Esophagus muscularis mucosa (tissue), 4 donors: ENCODE measurements around the gene AKAP12. TPM values are rescaled to one million over a fixed set of nuclear protein-coding genes. Genes with fewer than 3 reads are reported as not detected.
A peak's percentile ranks its signal among the peaks of the same experiment; 100 is the strongest.
"Not testable (repeated sequence)": the region's sequence is repeated elsewhere in the genome, so short reads cannot be mapped to it uniquely, and the experiment has no call there.

Experiments used
- DNase-seq: peaks from one replicate; pipeline ENCODE4 v3.0.0-alpha.2; 2017; ENCODE audit errors: extremely low spot score
- H3K27ac ChIP-seq, 4 donors: fragments of 200-600 bp; sonication (generic); replicated peaks in 1 of 4; 1 replicate in 3 of 4; 2 replicates in 1 of 4; pipeline ENCODE4 v1.5.1; 2016 to 2019; ENCODE audit warnings: mild to moderate bottlenecking in 1 of 4
- H3K27me3 ChIP-seq, 4 donors: fragments of 200-600 bp; sonication (generic); one replicate each; pipeline versions ENCODE4 v1.5.1 to v1.6.0; 2016 to 2019
- H3K36me3 ChIP-seq, 4 donors: fragments of 200-600 bp; sonication (generic); one replicate each; pipeline ENCODE4 v1.5.1; 2016 to 2019
- H3K4me1 ChIP-seq, 4 donors: fragments of 200-600 bp; sonication (generic); one replicate each; pipeline ENCODE4 v1.5.1; 2016 to 2019
- H3K4me3 ChIP-seq, 4 donors: fragments of 200-600 bp; sonication (generic); 1 replicate in 2 of 4; 2 replicates in 2 of 4; pipeline ENCODE4 v1.5.1; 2016 to 2019; ENCODE audit warnings: mild to moderate bottlenecking in 4 of 4, moderate library complexity in 1 of 4
- H3K9me3 ChIP-seq, 4 donors: fragments of 200-600 bp; sonication (generic); 1 replicate in 3 of 4; 2 replicates in 1 of 4; pipeline ENCODE4 v1.5.1; 2016 to 2019
- EP300 ChIP-seq: sonication (generic); formaldehyde crosslinking; IDR thresholded peaks from one replicate; pipeline ENCODE4 v1.6.1; 2017; ENCODE audit warnings: antibody characterized with exemption
- POLR2A ChIP-seq: fragments of 450-650 bp; IDR thresholded peaks from one replicate; pipeline ENCODE4 v1.6.1; 2017; ENCODE audit warnings: antibody characterized with exemption, moderate library complexity, mild to moderate bottlenecking, low read depth
- POLR2AphosphoS5 ChIP-seq, 2 donors: sonication (generic); formaldehyde crosslinking; IDR thresholded peaks; one replicate each; pipeline ENCODE4 v1.6.1; 2017; ENCODE audit warnings: antibody characterized with exemption in 2 of 2
- WGBS: methylation state at CpG from one replicate; pipeline ENCODE4 v1.1.5; 2018; 5-methylcytosine and 5-hydroxymethylcytosine counted together
- intact Hi-C: fragments of 100-400 bp; cut with DNase I; formaldehyde crosslinking; loops from one replicate; pipeline ENCODE4 v1.15.1; 2023
- total RNA-seq, 4 donors: library from RNA; depleted of rRNA; stranded (reverse); fragments of >200 nt; gene quantifications; one replicate each; pipeline versions ENCODE4 v1.1.0 to v1.2.1, GENCODE V29; 2016
- TF ChIP-seq, protein P1 (sequence below), 3 experiments: fragments of 200-600 bp in 2 of 3; fragments of 450-650 bp in 1 of 3; sonication (generic) in 2 of 3; IDR thresholded peaks; one replicate each; pipeline ENCODE4 v1.5.1; 2017 to 2019; ENCODE audit warnings: antibody characterized with exemption in 3 of 3, mild to moderate bottlenecking in 2 of 3, moderate library complexity in 1 of 3

Gene AKAP12
- total RNA-seq, 4 donors from 2014 or later, result 108 to 215 (median 187) TPM

DNA sequence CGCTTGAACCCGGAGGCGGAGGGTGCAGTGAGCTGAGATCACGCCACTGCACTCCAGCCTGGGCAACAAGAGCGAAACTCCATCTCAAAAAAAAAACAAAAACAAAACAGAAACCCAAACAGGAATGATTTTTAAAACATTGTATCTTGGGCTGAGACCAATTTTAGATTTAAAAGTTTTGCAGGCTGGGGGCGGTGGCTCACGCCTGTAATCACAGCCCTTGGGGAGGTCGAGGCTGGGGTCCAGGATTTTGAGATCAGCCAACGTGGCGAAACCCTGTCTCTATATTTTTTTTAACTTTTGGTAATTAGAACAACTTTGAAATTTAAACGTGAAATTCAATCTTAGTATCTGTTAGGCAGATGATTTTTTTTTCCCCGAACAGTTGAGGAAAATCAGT, 70.5 kb downstream of the AKAP12 start:
- WGBS, result 83% methylated on average over 12 of the region's 12 CpGs
- Histone ChIP-seq H3K9me3 (no peaks in the 10 kb centered on the region), H3K27ac (peak overlapping the region in 1 of 4 donors; percentile 4), H3K27me3 (no peaks in the 10 kb centered on the region), H3K36me3 (peaks cover 0 to 17% (median 4%) of the 10 kb centered on the region in 4 donors), H3K4me3 (no peak overlapping the region), H3K4me1 (peaks cover 7 to 44% (median 34%) of the 10 kb centered on the region in 4 donors)
- intact Hi-C loops, result no loop called here
- no peak for DNase-seq
- TF ChIP-seq POLR2A, result no peak
- no peak for TF ChIP-seq EP300
- no peak for TF ChIP-seq POLR2AphosphoS5 (IDR thresholded peaks at IDR 0.05)
- TF ChIP-seq, protein P1, sequence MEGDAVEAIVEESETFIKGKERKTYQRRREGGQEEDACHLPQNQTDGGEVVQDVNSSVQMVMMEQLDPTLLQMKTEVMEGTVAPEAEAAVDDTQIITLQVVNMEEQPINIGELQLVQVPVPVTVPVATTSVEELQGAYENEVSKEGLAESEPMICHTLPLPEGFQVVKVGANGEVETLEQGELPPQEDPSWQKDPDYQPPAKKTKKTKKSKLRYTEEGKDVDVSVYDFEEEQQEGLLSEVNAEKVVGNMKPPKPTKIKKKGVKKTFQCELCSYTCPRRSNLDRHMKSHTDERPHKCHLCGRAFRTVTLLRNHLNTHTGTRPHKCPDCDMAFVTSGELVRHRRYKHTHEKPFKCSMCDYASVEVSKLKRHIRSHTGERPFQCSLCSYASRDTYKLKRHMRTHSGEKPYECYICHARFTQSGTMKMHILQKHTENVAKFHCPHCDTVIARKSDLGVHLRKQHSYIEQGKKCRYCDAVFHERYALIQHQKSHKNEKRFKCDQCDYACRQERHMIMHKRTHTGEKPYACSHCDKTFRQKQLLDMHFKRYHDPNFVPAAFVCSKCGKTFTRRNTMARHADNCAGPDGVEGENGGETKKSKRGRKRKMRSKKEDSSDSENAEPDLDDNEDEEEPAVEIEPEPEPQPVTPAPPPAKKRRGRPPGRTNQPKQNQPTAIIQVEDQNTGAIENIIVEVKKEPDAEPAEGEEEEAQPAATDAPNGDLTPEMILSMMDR (IDR thresholded peaks at IDR 0.05), result no peak

DNA sequence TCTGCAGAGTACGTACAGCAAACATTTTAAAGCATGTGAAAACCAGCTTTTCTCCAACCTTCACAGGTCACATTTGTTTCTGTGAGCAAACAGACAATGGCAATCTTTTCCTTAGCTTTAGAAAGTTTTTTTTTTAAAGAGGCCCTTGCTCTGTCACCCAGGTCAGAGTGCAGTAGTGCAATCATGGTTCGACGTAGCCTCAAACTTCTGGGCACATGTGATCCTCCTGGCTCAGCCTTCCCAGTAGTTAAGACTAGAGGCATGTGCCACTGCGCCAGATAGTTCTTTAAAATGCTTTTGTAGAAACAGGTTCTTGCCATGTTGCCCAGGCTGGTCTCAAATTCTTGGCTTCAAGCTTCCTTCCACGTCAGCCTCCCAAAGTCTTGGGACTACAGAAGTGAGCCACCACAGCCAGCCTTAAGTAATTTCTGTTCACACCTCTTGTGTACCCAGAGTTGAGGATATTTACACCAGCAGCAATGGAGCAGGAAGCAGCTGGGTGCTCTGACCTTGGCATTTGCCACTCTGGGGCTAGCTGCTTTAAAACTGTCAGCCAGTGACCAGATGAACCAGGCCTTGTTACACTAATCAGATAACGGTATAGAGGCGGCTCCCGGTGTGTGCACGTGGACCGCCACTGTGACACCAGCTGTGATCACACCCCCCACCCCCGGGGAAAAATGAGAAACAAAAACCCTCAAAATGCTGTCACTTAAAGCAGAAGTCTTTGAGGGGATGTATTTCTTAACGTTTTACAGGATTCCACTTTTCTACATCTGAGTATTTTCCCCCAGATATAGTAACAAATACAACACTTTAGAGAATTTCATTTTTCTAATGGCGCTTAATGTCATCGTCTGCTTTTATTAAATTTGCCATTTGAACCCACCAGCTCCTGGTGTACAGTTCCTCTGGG, 71.3 kb downstream of the AKAP12 start:
- 89% methylated on average over 14 of the region's 14 CpGs for WGBS
- Histone ChIP-seq H3K27ac (no peak overlapping the region), H3K4me1 (peaks cover 7 to 44% (median 34%) of the 10 kb centered on the region in 4 donors), H3K4me3 (no peak overlapping the region), H3K36me3 (peaks cover 0 to 12% (median 2%) of the 10 kb centered on the region in 4 donors), H3K9me3 (no peaks in the 10 kb centered on the region), H3K27me3 (no peaks in the 10 kb centered on the region)
- intact Hi-C loops, result no loop called here
- DNase-seq, result no peak
- no peak for TF ChIP-seq POLR2A
- TF ChIP-seq, protein P1 (IDR thresholded peaks at IDR 0.05), result no peak
- no peak for TF ChIP-seq EP300
- no peak for TF ChIP-seq POLR2AphosphoS5 (IDR thresholded peaks at IDR 0.05)

DNA sequence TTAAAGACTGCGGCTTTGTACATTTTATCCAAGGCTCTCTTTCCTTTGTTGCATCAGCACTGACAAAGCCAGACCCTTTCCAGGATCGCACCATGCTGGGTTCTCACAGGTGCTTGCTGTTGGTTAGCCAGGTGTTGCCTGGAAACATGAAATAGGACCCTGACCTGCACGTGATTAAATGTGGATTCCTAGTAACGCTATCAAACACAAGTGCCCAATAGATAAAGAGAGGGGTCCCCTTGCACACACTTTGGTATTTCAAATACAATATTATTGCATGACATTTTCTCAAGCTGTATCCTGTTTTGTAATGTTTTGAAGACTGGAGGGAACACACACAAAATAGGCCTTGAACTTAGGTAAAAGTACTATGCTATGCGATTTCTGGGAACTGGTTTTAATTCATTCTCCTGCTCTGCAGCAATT, 73.3 kb downstream of the AKAP12 start:
- peaks cover 7 to 56% (median 44%) of the 10 kb centered on the region in 4 donors for H3K4me1 ChIP-seq
- WGBS, result 45% methylated on average over 5 of the region's 5 CpGs
- no peaks in the 10 kb centered on the region for H3K36me3 ChIP-seq
- intact Hi-C loops, result no loop called here
- TF ChIP-seq POLR2A, result no peak
- TF ChIP-seq POLR2AphosphoS5 (IDR thresholded peaks at IDR 0.05), result no peak
- no peak for TF ChIP-seq EP300
- TF ChIP-seq, protein P1 (IDR thresholded peaks at IDR 0.05), result no peak
- no peaks in the 10 kb centered on the region for H3K9me3 ChIP-seq
- no peaks in the 10 kb centered on the region for H3K27me3 ChIP-seq
- no peak for DNase-seq
- peak overlapping the region in 2 of 4 donors; percentile 27 to 53 for H3K27ac ChIP-seq
- no peak overlapping the region for H3K4me3 ChIP-seq

DNA sequence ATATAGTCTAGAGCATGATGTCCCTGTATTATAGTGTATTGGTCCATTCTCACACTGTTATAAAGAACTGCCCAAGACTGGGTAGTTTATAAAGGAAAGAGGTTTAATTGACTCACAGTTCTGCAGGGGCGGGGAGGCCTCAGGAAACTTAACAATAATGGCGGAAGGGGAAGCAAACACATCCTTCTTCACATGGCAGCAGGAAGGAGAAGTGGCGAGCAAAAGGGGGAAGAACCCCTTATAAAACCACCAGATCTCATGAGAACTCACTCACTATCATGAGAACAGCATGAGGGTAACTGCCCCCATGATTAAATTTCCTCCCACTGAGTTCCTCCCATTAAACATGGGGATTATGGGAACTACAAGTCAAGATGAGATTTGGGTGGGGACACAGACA, 75.9 kb downstream of the AKAP12 start:
- DNase-seq, H3K27ac ChIP-seq, H3K9me3 ChIP-seq, H3K27me3 ChIP-seq, intact Hi-C loops, H3K36me3 ChIP-seq, H3K4me3 ChIP-seq: not testable (repeated sequence)
- 82% methylated on average over 3 of the region's 3 CpGs for WGBS
- H3K4me1 ChIP-seq, result peaks cover 7 to 33% (median 25%) of the 10 kb centered on the region in 4 donors

DNA sequence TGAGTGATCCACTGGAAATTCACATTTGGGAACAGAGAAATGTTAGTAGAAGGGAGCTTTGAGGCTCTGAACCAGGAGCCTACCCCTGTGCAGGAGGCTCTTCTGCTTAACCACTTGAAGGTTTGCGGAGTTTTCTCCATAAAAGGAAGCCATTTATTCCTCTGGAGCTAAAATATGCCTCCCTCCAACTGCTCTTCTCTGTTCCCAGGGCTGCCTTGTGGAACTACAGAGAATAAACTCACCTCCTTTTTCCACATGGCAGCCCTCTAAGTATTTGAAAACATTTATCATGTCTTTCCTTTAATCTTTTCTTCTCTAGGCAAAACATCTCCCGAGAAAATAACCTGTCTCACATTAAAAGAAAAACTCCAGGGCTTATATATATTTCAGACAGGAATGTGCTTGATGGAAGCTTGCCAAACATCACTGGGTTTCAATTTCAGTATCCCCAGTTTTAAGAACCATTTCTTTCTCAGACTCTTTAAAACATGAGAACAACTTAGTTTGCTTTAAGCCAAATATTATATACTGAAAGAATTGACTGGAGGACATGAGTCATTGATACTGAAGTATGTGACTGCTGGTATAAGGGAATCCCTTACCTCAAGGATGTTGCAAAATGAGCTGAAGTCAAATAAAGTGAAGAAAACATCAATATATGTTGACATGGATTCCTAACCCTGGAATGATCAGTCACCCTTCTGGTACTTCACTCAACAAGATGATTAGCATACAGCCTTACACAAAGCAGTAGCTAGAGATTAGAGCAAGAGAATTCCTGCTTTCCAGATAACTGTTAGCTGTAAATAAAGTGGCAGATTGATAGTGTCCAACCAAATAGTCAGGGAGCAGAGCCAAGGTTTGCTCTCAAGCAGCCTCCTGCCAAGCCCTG, 77.6 kb downstream of the AKAP12 start:
- peak overlapping the region; percentile 61 to 66 (median 63) for H3K27ac ChIP-seq
- no peaks in the 10 kb centered on the region for H3K36me3 ChIP-seq
- no peaks in the 10 kb centered on the region for H3K27me3 ChIP-seq
- WGBS, result 35% methylated on average over 2 of the region's 2 CpGs
- H3K4me3 ChIP-seq, result no peak overlapping the region
- no peak for TF ChIP-seq POLR2A
- TF ChIP-seq, protein P1 (IDR thresholded peaks at IDR 0.05), result no peak
- no peak for TF ChIP-seq EP300
- no peak for TF ChIP-seq POLR2AphosphoS5 (IDR thresholded peaks at IDR 0.05)
- no peak for DNase-seq
- peaks cover 7 to 33% (median 25%) of the 10 kb centered on the region in 4 donors for H3K4me1 ChIP-seq
- intact Hi-C loops, result no loop called here
- no peaks in the 10 kb centered on the region for H3K9me3 ChIP-seq
